Stimulated activated CD4-positive, alpha-beta T cell treated with anti-CD3 and anti-CD28 coated beads, Interleukin-12 subunit alpha, Interleukin-12 subunit beta, amount 100 ng/mL, for 48 hours (primary cell): Measurements from ENCODE around the gene MYRF.

Source experiments
- DNase-seq, 3 donors: peaks; one replicate each; pipeline ENCODE4 v3.0.0-alpha.2; 2020; ENCODE audit warnings: low read depth in 2 of 3, low spot score in 1 of 3

Gene MYRF

GRCh38 chr11:61815790-61816735 lies 63.6 kb downstream of the MYRF start:
- peak in 2 of 3 donors; percentile 34 to 38 for DNase-seq

- peak; percentile 62 to 79 (median 77) for DNase-seq
These were observed 64.5 kb downstream of the MYRF start, which contains the start of gene FADS1 for GRCh38 chr11:61816736-61817455. TSS of gene FADS1 (minus strand) at chr11:61817003. CDS start at chr11:61816929, 74 bp downstream.

- DNase-seq = no peak
These were observed 65.2 kb downstream of the MYRF start for GRCh38 chr11:61817471-61818202.

GRCh38 chr11:61820174-61820573 lies 67.7 kb downstream of the MYRF start:
- no peak for DNase-seq

GRCh38 chr11:61826930-61827570 lies 74.6 kb downstream of the MYRF start:
- no peak for DNase-seq

- DNase-seq = peak; percentile 60 to 68 (median 66)
These were observed 75.3 kb downstream of the MYRF start, which contains the start of gene FADS2 for GRCh38 chr11:61827571-61828378. TSS of gene FADS2 (plus strand) at chr11:61828300. CDS start at chr11:61828391, 91 bp downstream.

- DNase-seq = no peak
These were observed 75.9 kb downstream of the MYRF start for GRCh38 chr11:61828379-61828628.

- DNase-seq = peak in 2 of 3 donors; percentile 17
These were observed 76.4 kb downstream of the MYRF start for GRCh38 chr11:61828629-61829407.

- no peak for DNase-seq
These were observed 77.4 kb downstream of the MYRF start for GRCh38 chr11:61829806-61830205.

GRCh38 chr11:61830237-61831105 lies 78.0 kb downstream of the MYRF start:
- no peak for DNase-seq

- DNase-seq = no peak
These were observed 79.8 kb downstream of the MYRF start for GRCh38 chr11:61832207-61832606.

- no peak for DNase-seq
These were observed 80.3 kb downstream of the MYRF start for GRCh38 chr11:61832754-61833153.

- DNase-seq = no peak
These were observed 81.0 kb downstream of the MYRF start for GRCh38 chr11:61833471-61833870.

GRCh38 chr11:61833926-61834277 lies 81.5 kb downstream of the MYRF start:
- DNase-seq = no peak

GRCh38 chr11:61834278-61835048 lies 82.0 kb downstream of the MYRF start:
- DNase-seq = peak in 1 of 3 donors; percentile 41

- DNase-seq = no peak
These were observed 83.8 kb downstream of the MYRF start for GRCh38 chr11:61836193-61836592.

GRCh38 chr11:61837411-61838005 lies 85.1 kb downstream of the MYRF start:
- DNase-seq = no peak
